ENCODE data around the gene ELK4.

DNA sequence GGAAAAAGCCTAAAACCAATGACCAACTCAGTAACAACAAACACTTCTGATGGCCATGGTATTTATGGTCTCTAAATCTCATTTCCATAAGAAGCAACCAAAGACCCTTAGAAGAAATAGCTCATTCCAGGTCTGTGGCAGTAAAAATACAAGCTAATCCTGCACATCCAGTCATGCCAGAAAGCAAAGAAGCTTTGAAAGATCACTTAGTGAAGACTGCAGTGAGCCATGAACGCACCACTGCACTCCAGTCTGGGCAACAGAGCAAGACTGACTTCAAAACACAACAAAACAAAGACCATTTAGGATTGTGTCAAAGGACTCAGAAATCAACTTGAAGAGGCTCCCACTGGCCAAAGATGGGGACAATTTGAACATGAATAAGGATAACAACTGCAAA lies 18.4 kb upstream of the ELK4 start:
- TF ChIP-seq, protein P1, sequence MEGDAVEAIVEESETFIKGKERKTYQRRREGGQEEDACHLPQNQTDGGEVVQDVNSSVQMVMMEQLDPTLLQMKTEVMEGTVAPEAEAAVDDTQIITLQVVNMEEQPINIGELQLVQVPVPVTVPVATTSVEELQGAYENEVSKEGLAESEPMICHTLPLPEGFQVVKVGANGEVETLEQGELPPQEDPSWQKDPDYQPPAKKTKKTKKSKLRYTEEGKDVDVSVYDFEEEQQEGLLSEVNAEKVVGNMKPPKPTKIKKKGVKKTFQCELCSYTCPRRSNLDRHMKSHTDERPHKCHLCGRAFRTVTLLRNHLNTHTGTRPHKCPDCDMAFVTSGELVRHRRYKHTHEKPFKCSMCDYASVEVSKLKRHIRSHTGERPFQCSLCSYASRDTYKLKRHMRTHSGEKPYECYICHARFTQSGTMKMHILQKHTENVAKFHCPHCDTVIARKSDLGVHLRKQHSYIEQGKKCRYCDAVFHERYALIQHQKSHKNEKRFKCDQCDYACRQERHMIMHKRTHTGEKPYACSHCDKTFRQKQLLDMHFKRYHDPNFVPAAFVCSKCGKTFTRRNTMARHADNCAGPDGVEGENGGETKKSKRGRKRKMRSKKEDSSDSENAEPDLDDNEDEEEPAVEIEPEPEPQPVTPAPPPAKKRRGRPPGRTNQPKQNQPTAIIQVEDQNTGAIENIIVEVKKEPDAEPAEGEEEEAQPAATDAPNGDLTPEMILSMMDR (IDR thresholded peaks at IDR 0.05; ENCODE audit: insufficient read depth, low read length) = no peak
- TF ChIP-seq POLR2AphosphoS5 (IDR thresholded peaks at IDR 0.05; ENCODE audit: low read depth) = no peak
- no peak for TF ChIP-seq GABPA (IDR thresholded peaks at IDR 0.05; ENCODE audit: low read depth)
- TF ChIP-seq, protein P2, sequence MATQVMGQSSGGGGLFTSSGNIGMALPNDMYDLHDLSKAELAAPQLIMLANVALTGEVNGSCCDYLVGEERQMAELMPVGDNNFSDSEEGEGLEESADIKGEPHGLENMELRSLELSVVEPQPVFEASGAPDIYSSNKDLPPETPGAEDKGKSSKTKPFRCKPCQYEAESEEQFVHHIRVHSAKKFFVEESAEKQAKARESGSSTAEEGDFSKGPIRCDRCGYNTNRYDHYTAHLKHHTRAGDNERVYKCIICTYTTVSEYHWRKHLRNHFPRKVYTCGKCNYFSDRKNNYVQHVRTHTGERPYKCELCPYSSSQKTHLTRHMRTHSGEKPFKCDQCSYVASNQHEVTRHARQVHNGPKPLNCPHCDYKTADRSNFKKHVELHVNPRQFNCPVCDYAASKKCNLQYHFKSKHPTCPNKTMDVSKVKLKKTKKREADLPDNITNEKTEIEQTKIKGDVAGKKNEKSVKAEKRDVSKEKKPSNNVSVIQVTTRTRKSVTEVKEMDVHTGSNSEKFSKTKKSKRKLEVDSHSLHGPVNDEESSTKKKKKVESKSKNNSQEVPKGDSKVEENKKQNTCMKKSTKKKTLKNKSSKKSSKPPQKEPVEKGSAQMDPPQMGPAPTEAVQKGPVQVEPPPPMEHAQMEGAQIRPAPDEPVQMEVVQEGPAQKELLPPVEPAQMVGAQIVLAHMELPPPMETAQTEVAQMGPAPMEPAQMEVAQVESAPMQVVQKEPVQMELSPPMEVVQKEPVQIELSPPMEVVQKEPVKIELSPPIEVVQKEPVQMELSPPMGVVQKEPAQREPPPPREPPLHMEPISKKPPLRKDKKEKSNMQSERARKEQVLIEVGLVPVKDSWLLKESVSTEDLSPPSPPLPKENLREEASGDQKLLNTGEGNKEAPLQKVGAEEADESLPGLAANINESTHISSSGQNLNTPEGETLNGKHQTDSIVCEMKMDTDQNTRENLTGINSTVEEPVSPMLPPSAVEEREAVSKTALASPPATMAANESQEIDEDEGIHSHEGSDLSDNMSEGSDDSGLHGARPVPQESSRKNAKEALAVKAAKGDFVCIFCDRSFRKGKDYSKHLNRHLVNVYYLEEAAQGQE (IDR thresholded peaks at IDR 0.05; ENCODE audit: insufficient replicate concordance, low read depth) = no peak
- no peak for TF ChIP-seq SPI1 (IDR thresholded peaks at IDR 0.05; ENCODE audit: borderline replicate concordance, low read depth)

Measured in HL-60 (cell line).